ENCODE results near the gene CXCL16. TPM values are rescaled to one million over a fixed set of nuclear protein-coding genes. Genes with fewer than 3 reads are reported as not detected.

Gene CXCL16
- total and polyA plus RNA-seq, 2 of the 13 experiments (the other 11 are each of a cell fraction or from before 2014, with no cell fraction given), result 9.4 to 101 TPM

DNA sequence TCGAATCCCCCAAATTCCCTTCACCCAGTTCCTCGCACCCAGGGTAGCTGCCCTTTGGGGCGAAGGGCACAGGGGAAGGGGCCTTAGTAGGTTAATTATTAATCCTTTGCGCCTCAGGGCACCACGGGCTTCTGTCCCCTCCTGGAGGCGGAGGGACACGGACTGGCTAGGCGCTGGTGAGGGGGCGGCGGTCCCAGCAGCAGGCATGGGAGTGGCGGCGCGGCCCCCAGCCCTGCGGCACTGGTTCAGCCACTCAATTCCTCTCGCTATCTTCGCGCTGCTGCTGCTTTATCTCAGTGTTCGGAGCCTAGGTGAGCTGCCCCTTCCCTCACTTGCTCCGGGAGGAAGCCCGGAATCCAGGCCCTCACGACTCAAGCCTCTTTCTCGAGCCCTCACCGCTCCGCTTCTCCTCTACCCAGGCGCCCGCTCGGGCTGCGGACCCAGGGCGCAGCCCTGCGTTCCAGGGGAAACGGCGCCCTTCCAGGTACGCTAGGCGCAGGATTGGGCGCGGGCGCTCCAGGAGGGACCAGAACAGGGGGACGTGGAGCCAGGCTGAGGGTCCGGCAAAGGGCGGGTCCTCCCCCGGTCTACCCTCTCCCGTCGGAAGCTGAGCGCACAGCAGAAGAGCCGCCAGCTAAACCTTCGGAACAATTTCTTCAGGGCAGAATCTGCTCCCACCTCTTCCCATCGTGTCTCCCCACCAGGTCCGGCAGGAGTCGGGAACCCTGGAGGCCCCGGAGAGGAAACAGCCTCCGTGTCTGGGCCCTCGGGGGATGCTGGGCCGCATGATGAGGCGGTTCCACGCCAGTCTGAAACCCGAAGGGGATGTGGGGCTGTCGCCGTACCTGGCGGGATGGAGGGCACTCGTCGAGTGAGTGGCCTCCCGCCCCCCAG is 49.3 kb upstream of the CXCL16 start, which contains the start of gene GLTPD2 (continued):
- no peak for TF ChIP-seq PAF1 (CRISPR knock-in tag; IDR thresholded peaks at IDR 0.05)
- TF ChIP-seq SIX1 (CRISPR knock-in tag; IDR thresholded peaks at IDR 0.05; ENCODE audit: borderline replicate concordance), result no peak
- TF ChIP-seq ZNF674 (CRISPR knock-in tag; IDR thresholded peaks at IDR 0.05; ENCODE audit: low read depth), result no peak
- no peak for TF ChIP-seq PCBP2 (optimal IDR thresholded peaks at IDR 0.05; ENCODE audit: low read depth, low read length, poor library complexity, severe bottlenecking)
- TF ChIP-seq ZNF432 (CRISPR knock-in tag; IDR thresholded peaks at IDR 0.05; ENCODE audit: borderline replicate concordance), result no peak
- TF ChIP-seq, protein P1, sequence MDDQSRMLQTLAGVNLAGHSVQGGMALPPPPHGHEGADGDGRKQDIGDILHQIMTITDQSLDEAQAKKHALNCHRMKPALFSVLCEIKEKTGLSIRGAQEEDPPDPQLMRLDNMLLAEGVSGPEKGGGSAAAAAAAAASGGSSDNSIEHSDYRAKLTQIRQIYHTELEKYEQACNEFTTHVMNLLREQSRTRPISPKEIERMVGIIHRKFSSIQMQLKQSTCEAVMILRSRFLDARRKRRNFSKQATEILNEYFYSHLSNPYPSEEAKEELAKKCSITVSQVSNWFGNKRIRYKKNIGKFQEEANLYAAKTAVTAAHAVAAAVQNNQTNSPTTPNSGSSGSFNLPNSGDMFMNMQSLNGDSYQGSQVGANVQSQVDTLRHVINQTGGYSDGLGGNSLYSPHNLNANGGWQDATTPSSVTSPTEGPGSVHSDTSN (CRISPR knock-in tag; IDR thresholded peaks at IDR 0.05; ENCODE audit: borderline replicate concordance), result 0 out of 2 replicates have a peak, but pooled peaks have one; percentile 63
- peak; percentile 85 for TF ChIP-seq GATAD2A (CRISPR knock-in tag; IDR thresholded peaks at IDR 0.05)
- TF ChIP-seq IRF2 (CRISPR knock-in tag; IDR thresholded peaks at IDR 0.05), result peak; percentile 71; the same call in 1 of the 2 replicates
- no peak; the same call in 1 of the 2 replicates for TF ChIP-seq ETV5 (CRISPR knock-in tag; IDR thresholded peaks at IDR 0.05; ENCODE audit: borderline replicate concordance)
- no peak for TF ChIP-seq NR3C1 (CRISPR knock-in tag; IDR thresholded peaks at IDR 0.05)
- peak; percentile 73 for TF ChIP-seq RARA (CRISPR knock-in tag; IDR thresholded peaks at IDR 0.05)
- TF ChIP-seq ZNF207 (IDR thresholded peaks at IDR 0.05; ENCODE audit: borderline replicate concordance), result no peak
- TF ChIP-seq KMT2A (CRISPR knock-in tag; IDR thresholded peaks at IDR 0.05), result no peak; the same call in 1 of the 2 replicates
- TF ChIP-seq ZNF136 (CRISPR knock-in tag; IDR thresholded peaks at IDR 0.05; ENCODE audit: low read depth), result peak; percentile 80
- TF ChIP-seq NONO (IDR thresholded peaks at IDR 0.05), result no peak
- TF ChIP-seq NONO (CRISPR knock-in tag; conservative IDR thresholded peaks at IDR 0.05), result no peak; the same call in 1 of the 2 replicates
- TF ChIP-seq ZMYM4 (CRISPR knock-in tag; IDR thresholded peaks at IDR 0.05), result no peak
- TF ChIP-seq MAFF (IDR thresholded peaks at IDR 0.05; ENCODE audit: low read depth, low read length), result no peak
- TF ChIP-seq MXD4 (CRISPR knock-in tag; IDR thresholded peaks at IDR 0.05), result no peak
- TF ChIP-seq, protein P2, sequence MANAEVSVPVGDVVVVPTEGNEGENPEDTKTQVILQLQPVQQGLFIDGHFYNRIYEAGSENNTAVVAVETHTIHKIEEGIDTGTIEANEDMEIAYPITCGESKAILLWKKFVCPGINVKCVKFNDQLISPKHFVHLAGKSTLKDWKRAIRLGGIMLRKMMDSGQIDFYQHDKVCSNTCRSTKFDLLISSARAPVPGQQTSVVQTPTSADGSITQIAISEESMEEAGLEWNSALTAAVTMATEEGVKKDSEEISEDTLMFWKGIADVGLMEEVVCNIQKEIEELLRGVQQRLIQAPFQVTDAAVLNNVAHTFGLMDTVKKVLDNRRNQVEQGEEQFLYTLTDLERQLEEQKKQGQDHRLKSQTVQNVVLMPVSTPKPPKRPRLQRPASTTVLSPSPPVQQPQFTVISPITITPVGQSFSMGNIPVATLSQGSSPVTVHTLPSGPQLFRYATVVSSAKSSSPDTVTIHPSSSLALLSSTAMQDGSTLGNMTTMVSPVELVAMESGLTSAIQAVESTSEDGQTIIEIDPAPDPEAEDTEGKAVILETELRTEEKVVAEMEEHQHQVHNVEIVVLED (CRISPR knock-in tag; IDR thresholded peaks at IDR 0.05; ENCODE audit: borderline replicate concordance), result peak; percentile 44; the same call in 1 of the 2 replicates
- no peak for TF ChIP-seq GABPA (IDR thresholded peaks at IDR 0.05; ENCODE audit: low read depth, low read length)
- TF ChIP-seq GABPA (CRISPR knock-in tag; IDR thresholded peaks at IDR 0.05; ENCODE audit: low read depth), result no peak
- no peak for TF ChIP-seq ZNF256 (CRISPR knock-in tag; conservative IDR thresholded peaks at IDR 0.05)
- TF ChIP-seq FOXA1 (IDR thresholded peaks at IDR 0.05), result no peak
- TF ChIP-seq FOXA1 (CRISPR knock-in tag; IDR thresholded peaks at IDR 0.05), result no peak

Measured in HepG2 (cell line).